DOHH2 (cell line): Measurements from ENCODE around the gene NIT1.

Experiments used
- CTCF ChIP-seq: fragments of 200-600 bp; sonication (generic); IDR thresholded peaks from one replicate; pipeline ENCODE4 v1.5.1; 2014; ENCODE audit warnings: antibody characterized with exemption, mild to moderate bottlenecking, low read depth, low read length; ENCODE audit not compliant: poor library complexity, severe bottlenecking
- EZH2phosphoT487 ChIP-seq: fragments of 200-600 bp; sonication (generic); IDR thresholded peaks from 2 replicates; pipeline ENCODE4 v1.6.1; 2017; ENCODE audit warnings: borderline replicate concordance, mild to moderate bottlenecking, antibody characterized with exemption, low read length, moderate library complexity, mixed read lengths

- TF ChIP-seq CTCF, result no peak
- TF ChIP-seq EZH2phosphoT487, result no peak
Observed at GRCh38 chr1:161069731-161070270, 48.1 kb upstream of the NIT1 start, which contains the start of gene ARHGAP30.
